HS-27A (cell line): ENCODE measurements around the gene IKZF2.

ENCODE experiments used
- DNase-seq: peaks from one replicate; pipeline ENCODE4 v3.0.0-alpha.2; 2012; ENCODE audit warnings: low read depth, missing footprints

The IKZF2 gene

GRCh38 chr2:213152065-213152794 is 818 bp upstream of the IKZF2 start:
- DNase-seq = no peak

DNA sequence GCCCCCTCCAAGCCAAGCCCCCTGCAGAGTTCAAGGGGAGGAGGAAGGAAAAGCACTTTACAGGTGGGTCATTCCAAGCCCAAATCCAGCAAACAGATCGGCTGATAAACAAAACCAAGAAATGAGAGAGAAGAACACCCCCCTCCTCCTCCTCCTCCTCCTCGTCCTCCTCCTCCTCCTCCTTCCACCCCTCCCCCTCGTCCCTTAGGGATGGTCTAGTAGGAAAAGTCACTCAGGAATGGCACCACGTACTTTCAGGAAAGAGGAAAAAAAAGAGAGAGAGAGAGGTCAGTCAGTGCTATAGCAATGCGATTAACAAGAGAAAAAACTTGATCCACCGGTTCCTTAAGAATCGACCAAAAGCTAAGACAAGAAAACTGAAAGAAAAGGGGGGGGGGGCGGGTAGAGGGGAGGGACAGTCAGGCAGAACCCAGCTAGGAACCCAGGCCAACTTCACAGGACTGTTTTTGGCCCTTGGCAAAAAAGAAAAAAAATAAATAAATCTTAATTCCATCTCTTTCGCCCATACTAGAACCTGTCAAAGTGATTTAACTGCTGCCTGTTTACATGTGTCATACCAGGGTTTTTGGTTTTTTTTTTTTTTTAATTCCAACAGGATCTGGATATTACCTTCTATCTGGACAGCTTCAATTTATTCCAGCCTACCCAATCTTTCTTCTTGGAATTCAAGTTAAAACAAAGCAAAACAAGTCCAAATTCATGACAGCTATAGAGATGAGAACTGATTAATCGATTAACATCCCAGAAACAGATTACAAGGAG is 906 bp downstream of the IKZF2 start:
- no peak for DNase-seq

DNA sequence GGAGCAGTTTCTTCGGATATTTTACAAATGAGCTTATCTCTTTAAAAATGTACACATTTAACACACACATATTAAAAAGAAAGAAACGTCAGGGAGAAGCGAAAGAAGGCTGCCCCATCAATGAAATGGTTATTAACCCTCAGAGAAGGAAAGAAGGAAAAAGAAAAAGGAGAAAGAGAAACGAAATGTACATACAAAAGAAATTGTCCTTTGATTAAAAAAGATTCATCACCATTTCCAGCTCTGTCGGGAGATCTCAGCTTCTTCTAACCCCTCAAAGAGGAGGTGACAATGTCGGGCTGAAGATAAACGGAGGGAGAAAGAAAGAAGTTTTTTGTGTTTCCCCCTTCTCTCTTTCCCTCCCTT is 1.5 kb downstream of the IKZF2 start:
- no peak for DNase-seq

- no peak for DNase-seq
Observed at GRCh38 chr2:213149294-213149875, 2.0 kb downstream of the IKZF2 start.

DNA sequence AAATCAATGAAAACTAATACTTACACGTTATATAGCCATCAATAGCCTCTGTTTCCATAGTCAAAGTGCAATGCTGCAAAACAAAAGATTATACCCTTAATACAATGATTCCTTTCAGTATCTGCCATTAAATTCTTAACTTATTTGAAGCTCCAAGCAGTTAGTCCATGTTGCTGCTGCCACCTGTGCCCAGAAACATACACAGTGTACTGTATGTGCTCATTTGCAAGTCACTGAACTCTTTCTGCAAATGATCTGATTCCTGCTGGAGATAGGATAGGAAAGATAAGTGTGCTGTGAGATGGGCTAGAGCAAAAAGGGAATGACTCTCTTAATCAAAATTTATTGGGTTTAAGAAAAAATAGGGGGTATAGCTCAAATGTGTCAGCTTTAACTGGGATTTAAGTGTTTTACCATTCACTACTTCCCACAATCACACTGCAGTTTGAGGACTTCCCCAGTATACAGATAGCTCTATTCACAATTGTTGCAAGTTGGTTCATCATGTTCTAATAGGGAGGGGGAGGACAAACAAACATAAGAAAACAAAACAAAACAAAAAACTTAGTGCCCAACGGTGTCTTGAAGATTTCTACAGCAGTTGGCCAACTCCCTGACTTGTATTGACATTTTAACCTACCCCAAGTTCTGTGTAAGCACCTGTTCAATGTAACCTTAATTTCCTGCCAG is 2.7 kb downstream of the IKZF2 start:
- no peak for DNase-seq

- no peak for DNase-seq
Observed at GRCh38 chr2:213147538-213147937, 3.9 kb downstream of the IKZF2 start.

DNA sequence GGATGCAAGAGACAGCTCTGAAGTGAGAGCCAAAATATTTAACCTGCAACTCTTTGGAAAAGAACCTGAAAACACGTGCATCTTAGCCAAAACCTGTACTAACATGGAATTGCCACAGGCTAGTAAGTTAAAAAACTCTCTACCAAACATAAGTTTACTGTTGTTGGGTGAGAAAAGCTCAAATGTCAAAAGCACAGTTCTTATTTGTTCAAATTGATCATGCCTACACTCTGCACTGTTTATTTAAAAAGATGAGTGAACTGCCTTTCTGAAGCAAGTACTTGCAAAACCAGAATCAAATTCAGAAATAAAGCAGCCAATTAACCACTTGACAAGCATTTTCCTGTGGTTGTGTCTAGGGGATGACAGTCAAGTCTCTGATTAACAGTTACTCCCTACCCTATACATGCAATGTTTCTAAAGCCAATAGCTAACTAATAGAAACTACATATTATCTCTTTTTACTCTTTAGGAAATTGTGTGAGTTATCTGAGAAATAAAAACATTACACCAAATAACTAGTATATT is 5.6 kb downstream of the IKZF2 start:
- DNase-seq = no peak

DNA sequence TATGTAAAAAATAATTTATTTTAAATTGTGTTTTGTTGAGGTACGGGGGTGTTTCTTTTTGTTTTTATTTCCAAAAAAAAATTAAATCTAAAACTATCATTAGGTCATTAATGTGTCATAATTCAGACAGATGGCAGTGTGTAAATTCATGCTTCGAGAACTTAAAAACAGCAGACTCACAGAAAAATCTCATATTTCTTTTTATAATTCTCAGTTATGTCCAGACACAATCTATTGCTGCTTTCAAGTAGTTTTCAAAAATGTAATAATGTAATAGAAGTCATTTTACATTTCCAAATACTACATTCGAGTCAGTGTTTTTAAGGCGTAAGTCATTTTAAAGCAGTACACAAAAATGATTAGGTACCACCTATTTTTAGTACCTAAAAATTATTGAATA is 14.3 kb downstream of the IKZF2 start:
- DNase-seq = no peak

DNA sequence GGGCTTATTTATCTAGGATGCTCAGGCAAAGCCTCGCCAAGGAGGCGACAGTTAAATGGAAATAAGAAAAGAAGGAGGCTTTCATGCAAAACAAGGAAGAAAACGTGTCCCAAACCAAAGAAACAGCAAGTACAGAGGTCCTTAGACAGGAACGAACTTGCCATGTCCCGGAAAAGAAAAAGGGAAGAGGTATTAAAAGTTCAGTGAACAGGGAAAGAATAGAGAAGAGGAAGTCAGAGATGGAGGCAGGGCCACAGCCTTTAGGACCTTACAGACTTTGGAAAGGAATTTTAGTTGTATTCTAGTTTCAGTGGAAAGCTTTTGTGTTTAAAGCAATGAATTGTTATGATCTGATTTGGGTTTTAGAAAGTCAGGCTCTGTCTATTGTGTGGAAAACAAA is 22.1 kb downstream of the IKZF2 start:
- no peak for DNase-seq

GRCh38 chr2:213125646-213126347 is 25.6 kb downstream of the IKZF2 start:
- no peak for DNase-seq

DNA sequence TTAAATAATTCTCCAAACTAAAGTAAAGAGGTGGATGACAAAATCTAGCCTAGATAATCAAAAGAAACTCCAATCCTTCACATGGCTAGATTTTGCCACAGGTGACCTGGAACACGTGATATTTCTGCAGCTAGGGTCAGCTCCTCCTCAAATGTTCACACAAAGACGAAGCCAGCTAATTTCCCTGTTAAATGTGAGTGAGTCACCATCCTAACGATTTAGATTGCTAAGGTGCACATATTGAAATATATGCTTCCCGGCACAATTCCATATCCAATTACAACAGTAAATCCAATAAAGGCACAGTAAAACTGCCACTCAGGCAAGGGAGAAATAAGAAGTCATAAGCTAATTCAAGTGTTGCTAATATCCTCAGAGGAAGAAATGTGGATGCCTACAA is 28.7 kb downstream of the IKZF2 start:
- no peak for DNase-seq

GRCh38 chr2:213121690-213122089 is 29.7 kb downstream of the IKZF2 start:
- DNase-seq = no peak

DNA sequence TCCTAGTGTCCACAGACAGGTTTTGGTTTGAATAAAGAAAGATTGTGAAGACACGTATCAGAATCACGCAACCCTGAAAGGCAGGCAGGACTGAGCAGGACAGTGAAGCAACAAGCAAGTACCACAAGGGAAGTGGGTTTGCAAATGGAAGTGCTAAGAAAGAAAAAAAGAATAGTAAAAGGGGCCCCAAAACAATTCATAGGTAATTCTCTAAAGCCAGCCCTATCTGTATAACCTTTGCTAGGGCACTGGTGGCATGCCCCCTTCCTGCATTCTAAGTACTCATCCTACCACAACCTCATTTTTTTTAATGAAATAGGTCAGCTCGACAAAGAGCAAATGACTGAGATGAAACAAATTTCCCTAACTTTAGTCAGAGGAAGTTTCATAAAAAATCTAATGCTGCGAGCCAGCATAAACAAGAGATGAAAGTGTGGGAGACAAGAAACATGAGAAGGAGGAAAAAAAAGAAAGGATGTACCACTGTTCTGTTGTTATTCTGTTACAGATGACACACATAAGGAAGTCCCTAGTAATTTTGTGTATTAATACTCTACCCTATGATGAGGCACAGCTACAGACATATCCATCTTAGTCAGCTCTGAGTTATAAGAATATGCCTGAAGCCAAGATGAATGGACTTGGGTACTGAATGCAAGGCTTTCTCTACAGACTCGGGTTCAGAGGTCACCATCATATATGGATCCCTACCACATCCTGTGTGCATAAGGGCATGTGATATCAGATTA is 32.2 kb downstream of the IKZF2 start:
- peak; percentile 29 for DNase-seq

- DNase-seq = no peak
Observed at GRCh38 chr2:213108308-213108707, 43.1 kb downstream of the IKZF2 start.

DNA sequence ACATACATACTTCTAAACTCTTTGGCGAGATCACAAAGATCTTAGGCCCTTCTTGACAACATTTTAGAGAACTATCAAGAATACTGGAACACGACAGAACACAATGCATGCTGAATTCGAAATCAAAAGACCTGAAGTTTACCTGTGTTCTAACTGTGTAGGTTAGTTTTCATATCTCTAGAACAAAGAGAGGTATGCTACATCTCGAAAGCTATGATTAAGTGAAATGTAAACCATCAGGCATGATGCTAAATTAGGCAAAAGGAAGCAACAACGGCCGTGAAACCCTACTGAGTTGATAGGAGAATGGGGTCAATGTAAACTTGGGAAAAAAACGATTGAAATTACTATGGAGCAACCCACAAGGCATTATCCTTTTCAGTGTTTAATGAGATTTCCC is 43.7 kb downstream of the IKZF2 start:
- no peak for DNase-seq

GRCh38 chr2:213105212-213105611 is 46.2 kb downstream of the IKZF2 start:
- DNase-seq = no peak

GRCh38 chr2:213104903-213105202 is 46.6 kb downstream of the IKZF2 start:
- DNase-seq = no peak

DNA sequence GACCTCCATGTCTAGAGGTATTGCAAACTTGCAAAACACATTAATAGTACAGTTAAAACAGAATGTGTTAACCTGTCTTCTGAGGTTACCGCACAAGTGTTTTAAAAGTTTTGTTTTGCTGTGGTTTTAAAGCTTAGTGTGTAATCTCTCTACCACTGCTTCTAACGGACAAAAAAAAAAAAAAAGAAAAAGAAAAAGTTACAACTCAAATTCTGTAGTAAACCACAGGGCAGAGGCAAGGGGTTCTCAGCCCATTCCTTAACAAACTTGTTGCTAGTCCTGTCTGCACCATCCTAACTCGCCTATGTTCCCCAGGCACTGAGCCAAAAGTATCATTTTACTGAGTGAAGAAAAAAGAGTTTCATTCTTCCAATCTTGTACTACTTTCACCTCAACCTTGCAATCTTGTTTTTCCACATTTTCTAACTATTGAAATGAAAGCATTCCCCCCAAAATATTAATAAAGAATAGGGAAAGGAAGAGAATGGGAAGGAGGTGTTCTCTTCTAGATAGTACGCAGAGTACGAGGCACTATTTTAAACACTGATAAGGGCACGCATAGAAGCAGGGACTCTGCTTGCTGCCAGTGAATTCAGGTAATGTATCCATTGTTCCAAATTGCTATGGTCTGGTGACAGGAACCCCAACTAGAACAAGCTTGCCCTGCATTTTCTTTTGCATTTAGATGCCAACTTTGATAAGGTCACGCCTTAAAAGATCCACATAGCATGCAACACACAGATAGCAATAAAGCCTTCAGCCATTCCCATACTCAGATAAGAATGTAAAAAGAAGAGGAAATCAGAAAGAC is 47.1 kb downstream of the IKZF2 start:
- no peak for DNase-seq

DNA sequence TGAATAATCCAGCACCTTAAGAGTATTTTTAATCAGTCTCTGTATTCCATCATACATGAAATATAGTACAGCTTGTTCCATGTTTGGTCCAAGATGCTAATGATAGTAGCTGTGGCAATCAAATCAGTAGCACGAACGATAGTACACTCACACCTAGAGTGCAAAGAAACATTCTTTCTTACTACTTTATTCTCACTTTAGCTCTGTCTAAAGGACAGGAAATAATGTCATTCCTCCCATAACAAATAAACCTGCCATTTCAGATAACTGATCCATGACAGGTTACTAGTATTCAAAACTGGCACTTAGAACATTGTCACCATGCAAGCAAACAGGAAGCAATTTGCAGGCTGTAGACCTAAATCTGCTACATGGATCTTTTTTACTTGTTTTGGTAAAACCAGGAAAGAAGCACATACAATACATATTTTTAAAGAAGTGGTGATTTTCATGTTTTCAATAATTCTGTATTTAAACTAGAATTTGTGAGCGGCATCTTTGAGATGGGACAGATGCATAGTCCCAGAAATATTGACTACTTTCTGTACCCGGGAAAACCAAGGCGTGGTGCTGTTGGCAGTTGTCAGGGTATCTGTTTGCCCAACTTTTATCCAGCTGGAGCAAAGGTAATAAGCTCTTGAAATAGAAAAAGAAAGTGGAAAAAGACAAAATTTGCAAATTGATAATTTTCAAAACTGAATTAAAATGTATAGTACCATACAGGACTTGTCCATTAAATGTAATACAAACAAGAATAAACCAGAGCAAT is 49.5 kb downstream of the IKZF2 start:
- no peak for DNase-seq

- no peak for DNase-seq
Observed at GRCh38 chr2:213101109-213101508, 50.3 kb downstream of the IKZF2 start.
